BJ (cell line): ENCODE measurements around the gene GEMIN7. TPM values are rescaled to one million over a fixed set of nuclear protein-coding genes. Genes with fewer than 3 reads are reported as not detected.

ENCODE experiments used
- CTCF ChIA-PET: fragments of 350-600 bp; formaldehyde crosslinking; extraction: SDS; loops from one replicate; lab custom pipeline; 2021; ENCODE audit warnings: antibody characterized with exemption, inconsistent platforms; lab: Yijun Ruan, JAX
- POLR2A ChIA-PET: fragments of 300-600 bp; sonication (Branson Sonifier 250); formaldehyde crosslinking; extraction: SDS; loops from one replicate; lab custom pipeline; 2021; ENCODE audit warnings: antibody characterized with exemption; lab: Charles Lee
- DNase-seq: peaks from one replicate; pipeline ENCODE4 v3.0.0-alpha.2; 2011; ENCODE audit warnings: low read depth
- H3K27me3 ChIP-seq: 2 replicates; pipeline ENCODE4 v1.6.0; 2011; ENCODE audit warnings: low read length; ENCODE audit not compliant: control insufficient read depth, insufficient read depth
- H3K36me3 ChIP-seq: 2 replicates; pipeline ENCODE4 v1.5.1; 2011; ENCODE audit warnings: low read length; ENCODE audit not compliant: control insufficient read depth, insufficient read depth
- H3K4me3 ChIP-seq: 2 replicates; pipeline ENCODE4 v1.5.1; 2011; ENCODE audit warnings: low read depth, mild to moderate bottlenecking, control low read depth, low read length
- CTCF ChIP-seq: IDR thresholded peaks from 2 replicates; pipeline ENCODE4 v1.5.1; 2011; ENCODE audit warnings: low read depth, mild to moderate bottlenecking, control low read depth, inconsistent platforms, low read length, moderate library complexity; ENCODE audit not compliant: insufficient read depth
- polyA plus RNA-seq: library from polyadenylated mRNA; depleted of rRNA; stranded (reverse); fragments of >200 nt; gene quantifications from 2 replicates; pipeline ENCODE4 v1.2.3, GENCODE V29; 2011

Gene GEMIN7
- polyA plus RNA-seq, 1 experiment, result 25.0 TPM

- Histone ChIP-seq H3K4me3 (no peak overlapping the region), H3K36me3 (no peaks in the 10 kb centered on the region), H3K27me3 (no peaks in the 10 kb centered on the region)
- no peak for TF ChIP-seq CTCF
- ChIA-PET CTCF (interaction anchor here (0.7 kb wide), 1 partner anchor 531 kb away, joined by 3 read pairs; no protein-coding TSS in a partner anchor), POLR2A (no interaction called here)
- no peak for DNase-seq
Observed at GRCh38 chr19:45107621-45108150, 28.6 kb downstream of the GEMIN7 start.

GRCh38 chr19:45110851-45111266 is 31.8 kb downstream of the GEMIN7 start:
- no peak for TF ChIP-seq CTCF
- no peak overlapping the region for H3K4me3 ChIP-seq
- no peaks in the 10 kb centered on the region for H3K36me3 ChIP-seq
- DNase-seq, result no peak
- H3K27me3 ChIP-seq, result no peaks in the 10 kb centered on the region
- POLR2A ChIA-PET, result no interaction called here
- CTCF ChIA-PET, result interaction anchor here (1.0 to 2.0 kb wide), 3 partner anchors 14 to 51 kb away, joined by 3 to 6 read pairs (median 4); no protein-coding TSS in a partner anchor

GRCh38 chr19:45112111-45112827 is 33.2 kb downstream of the GEMIN7 start:
- Histone ChIP-seq H3K4me3 (no peak overlapping the region), H3K27me3 (no peaks in the 10 kb centered on the region), H3K36me3 (no peaks in the 10 kb centered on the region)
- DNase-seq, result no peak
- CTCF ChIA-PET, result interaction anchor here (2.9 kb wide), 1 partner anchor 13 kb away, joined by 18 read pairs; no protein-coding TSS in a partner anchor
- no peak for TF ChIP-seq CTCF
- POLR2A ChIA-PET, result no interaction called here

GRCh38 chr19:45113628-45114027 is 34.6 kb downstream of the GEMIN7 start:
- no peak for TF ChIP-seq CTCF
- Histone ChIP-seq H3K4me3 (no peak overlapping the region), H3K27me3 (no peaks in the 10 kb centered on the region), H3K36me3 (no peaks in the 10 kb centered on the region)
- ChIA-PET POLR2A (no interaction called here), CTCF (interaction anchor here (1.2 to 2.9 kb wide), 2 partner anchors 11 to 17 kb away, joined by 3 to 18 read pairs; no protein-coding TSS in a partner anchor)
- DNase-seq, result no peak

- no peak for TF ChIP-seq CTCF
- Histone ChIP-seq H3K27me3 (no peaks in the 10 kb centered on the region), H3K4me3 (no peak overlapping the region), H3K36me3 (no peaks in the 10 kb centered on the region)
- ChIA-PET CTCF (interaction anchor here (1.2 to 2.9 kb wide), 2 partner anchors 11 to 16 kb away, joined by 3 to 18 read pairs; no protein-coding TSS in a partner anchor), POLR2A (no interaction called here)
- DNase-seq, result no peak
Observed at GRCh38 chr19:45114116-45114515, 35.1 kb downstream of the GEMIN7 start.
